Smooth muscle cell (in vitro differentiated cells): Measurements from ENCODE around the gene GOLGA8N. TPM values are rescaled to one million over a fixed set of nuclear protein-coding genes. Genes with fewer than 3 reads are reported as not detected.

Experiments used
- DNase-seq: peaks from one replicate; lab custom pipeline; 2025; ENCODE audit not compliant: unreplicated experiment; lab: John Stamatoyannopoulos, UW
- H2AFZ ChIP-seq: fragments of 200-600 bp; sonication (generic); 2 replicates; pipeline ENCODE4 v1.6.0; 2016; ENCODE audit warnings: antibody characterized with exemption, low read depth, mild to moderate bottlenecking
- H3F3A ChIP-seq: fragments of 200-600 bp; sonication (generic); 2 replicates; pipeline ENCODE4 v1.6.0; 2017; ENCODE audit warnings: antibody characterized with exemption, low read depth
- H3K27ac ChIP-seq: fragments of 200-600 bp; sonication (generic); 2 replicates; pipeline ENCODE4 v1.5.1; 2016; ENCODE audit warnings: low read depth, mild to moderate bottlenecking
- H3K27me3 ChIP-seq: fragments of 200-600 bp; sonication (generic); 2 replicates; pipeline ENCODE4 v1.6.1; 2016; ENCODE audit warnings: low read depth, mild to moderate bottlenecking
- H3K36me3 ChIP-seq: fragments of 200-600 bp; sonication (generic); 2 replicates; pipeline ENCODE4 v1.5.1; 2016; ENCODE audit warnings: low read depth
- H3K4me1 ChIP-seq: fragments of 200-600 bp; sonication (generic); 2 replicates; pipeline ENCODE4 v1.5.1; 2016; ENCODE audit warnings: low read depth
- H3K4me2 ChIP-seq: fragments of 200-600 bp; sonication (generic); 2 replicates; pipeline ENCODE4 v1.6.0; 2016; ENCODE audit warnings: mild to moderate bottlenecking
- H3K4me3 ChIP-seq: fragments of 200-600 bp; sonication (generic); 2 replicates; pipeline ENCODE4 v1.5.1; 2016; ENCODE audit warnings: mild to moderate bottlenecking
- H3K79me2 ChIP-seq: fragments of 200-600 bp; sonication (generic); 2 replicates; pipeline ENCODE4 v1.6.0; 2016; ENCODE audit warnings: low read depth, mild to moderate bottlenecking
- H3K9ac ChIP-seq: fragments of 200-600 bp; sonication (generic); 2 replicates; pipeline ENCODE4 v1.6.0; 2016; ENCODE audit warnings: low read depth
- H3K9me3 ChIP-seq: fragments of 200-600 bp; sonication (generic); replicated peaks from 2 replicates; pipeline ENCODE4 v1.5.1; 2016; ENCODE audit warnings: low read depth
- H4K20me1 ChIP-seq: fragments of 200-600 bp; sonication (generic); 2 replicates; pipeline ENCODE4 v1.6.0; 2016; ENCODE audit warnings: low read depth
- CTCF ChIP-seq: fragments of 200-600 bp; sonication (generic); IDR thresholded peaks from 2 replicates; pipeline ENCODE4 v1.5.1; 2017; ENCODE audit warnings: borderline replicate concordance, mild to moderate bottlenecking, antibody characterized with exemption; ENCODE audit not compliant: insufficient read depth, poor library complexity, severe bottlenecking
- WGBS: methylation state at CpG from one replicate; pipeline ENCODE4 v1.1.7; 2016; ENCODE audit warnings: low lambda C conversion rate; 5-methylcytosine and 5-hydroxymethylcytosine counted together
- polyA plus RNA-seq: library from polyadenylated mRNA; unstranded; fragments of >200 nt; fragmentation: Nextera tagmentation; extraction: Ambion mirVana; gene quantifications from 2 replicates; pipeline ENCODE4 v1.2.1, GENCODE V29; 2016
- small RNA-seq: library from RNA; depleted of rRNA; stranded (forward); fragments of <200 nt; gene quantifications from one replicate; pipeline ENCODE3, GENCODE V24; 2014
- total RNA-seq: library from RNA; depleted of rRNA; stranded (reverse); fragments of >200 nt; gene quantifications from 2 replicates; pipeline ENCODE4 v1.2.3, GENCODE V29; 2014

Gene GOLGA8N
- total and polyA plus RNA-seq, 2 experiments from 2014 or later = 0.39 to 3.1 TPM

DNA sequence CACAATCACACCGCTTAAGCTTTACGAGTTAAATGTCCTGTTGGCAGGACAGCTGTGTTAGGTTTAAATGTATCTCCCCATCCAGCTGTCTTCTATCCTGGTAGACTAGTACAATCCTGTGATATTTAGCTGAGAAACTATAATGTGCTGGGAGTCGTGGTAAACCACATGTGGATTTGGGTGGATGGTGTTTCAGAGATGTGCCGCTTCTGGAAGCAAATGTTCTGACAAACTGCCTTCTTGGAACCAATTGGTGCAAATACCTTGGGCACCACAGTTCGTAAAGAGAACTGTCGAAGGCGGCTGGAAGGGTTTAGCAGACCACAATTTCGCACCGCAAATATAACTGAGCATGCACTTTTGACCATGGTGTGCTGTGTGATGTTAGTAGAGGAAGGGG is 63.2 kb downstream of the GOLGA8N start:
- no peak for TF ChIP-seq CTCF
- H3K4me2 ChIP-seq = no peak overlapping the region
- H3K4me3 ChIP-seq = no peak overlapping the region
- no peaks in the 10 kb centered on the region for H3K79me2 ChIP-seq
- H3K36me3 ChIP-seq = no peaks in the 10 kb centered on the region
- H3K9ac ChIP-seq = no peak overlapping the region
- DNase-seq = no peak
- peaks cover 12% of the 10 kb centered on the region for H3F3A ChIP-seq
- no peak overlapping the region for H3K27ac ChIP-seq
- H2AFZ ChIP-seq = no peak overlapping the region
- no peaks in the 10 kb centered on the region for H3K27me3 ChIP-seq
- H3K4me1 ChIP-seq = peaks cover 2% of the 10 kb centered on the region
- no peaks in the 10 kb centered on the region for H4K20me1 ChIP-seq
- 71% methylated on average over 9 of the region's 9 CpGs for WGBS
- H3K9me3 ChIP-seq = no peaks in the 10 kb centered on the region

Small RNAs within 50 kb of the gene (small RNA-seq; reads per million reads assigned to genes)
- not detected for gene RN7SL286P

Other genes with a start within 250 kb of the GOLGA8N start
- not detected in 2 replicates for gene GOLGA8K, start 190.2 kb upstream of the GOLGA8N start, total RNA-seq
- gene GOLGA8K, start 190.2 kb upstream of the GOLGA8N start, polyA plus RNA-seq = 0.21 TPM in 1 of 2 replicates, not detected in the other
- gene GOLGA8O, start 137.8 kb upstream of the GOLGA8N start, total RNA-seq = 0.90 and 2.5 TPM in 2 replicates
- gene GOLGA8O, start 137.8 kb upstream of the GOLGA8N start, polyA plus RNA-seq = not detected in 2 replicates
- 9.0 and 9.1 TPM in 2 replicates for gene ARHGAP11A, start 22.0 kb downstream of the GOLGA8N start, total RNA-seq
- gene ARHGAP11A, start 22.0 kb downstream of the GOLGA8N start, polyA plus RNA-seq = 6.0 and 7.8 TPM in 2 replicates
- 19.5 and 37.2 TPM in 2 replicates for gene SCG5, start 48.3 kb downstream of the GOLGA8N start, total RNA-seq
- 19.4 and 34.7 TPM in 2 replicates for gene SCG5, start 48.3 kb downstream of the GOLGA8N start, polyA plus RNA-seq
- gene GREM1, start 124.5 kb downstream of the GOLGA8N start, total RNA-seq = 80.1 and 105 TPM in 2 replicates
- 40.6 and 57.4 TPM in 2 replicates for gene GREM1, start 124.5 kb downstream of the GOLGA8N start, polyA plus RNA-seq